Activated CD4-positive, CD25-positive, alpha-beta regulatory T cell treated with anti-CD3 and anti-CD28 coated beads, Interleukin-2, amount 50 U/mL, for 72 hours (primary cell): ENCODE results near the gene KLK6.

Source experiments
- DNase-seq: peaks from one replicate; pipeline ENCODE4 v3.0.0; 2021

KLK6 gene

DNA sequence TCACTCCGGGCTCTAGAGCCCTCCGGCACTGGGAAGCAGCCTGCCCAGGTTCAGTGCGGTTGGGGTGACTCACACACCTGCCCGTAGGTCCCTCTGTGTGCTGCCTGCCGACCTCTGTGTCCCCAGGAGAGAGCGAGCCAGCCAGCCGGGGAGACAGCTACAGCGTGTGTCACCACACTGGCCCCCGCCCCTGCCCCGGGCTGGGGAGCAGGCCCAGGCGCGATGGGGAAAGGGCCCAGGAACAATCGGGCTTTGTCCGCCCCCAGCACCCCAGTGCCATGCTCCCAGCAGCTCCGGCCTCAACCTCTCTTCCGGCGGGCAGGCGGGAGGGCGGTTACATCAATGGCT, at the start of gene KLK6:
KLK6 (minus strand) TSS at position 179 of the 348 bp plus-strand sequence. CDS start 1,487 bp downstream, outside the sequence.
- DNase-seq: no peak

DNA sequence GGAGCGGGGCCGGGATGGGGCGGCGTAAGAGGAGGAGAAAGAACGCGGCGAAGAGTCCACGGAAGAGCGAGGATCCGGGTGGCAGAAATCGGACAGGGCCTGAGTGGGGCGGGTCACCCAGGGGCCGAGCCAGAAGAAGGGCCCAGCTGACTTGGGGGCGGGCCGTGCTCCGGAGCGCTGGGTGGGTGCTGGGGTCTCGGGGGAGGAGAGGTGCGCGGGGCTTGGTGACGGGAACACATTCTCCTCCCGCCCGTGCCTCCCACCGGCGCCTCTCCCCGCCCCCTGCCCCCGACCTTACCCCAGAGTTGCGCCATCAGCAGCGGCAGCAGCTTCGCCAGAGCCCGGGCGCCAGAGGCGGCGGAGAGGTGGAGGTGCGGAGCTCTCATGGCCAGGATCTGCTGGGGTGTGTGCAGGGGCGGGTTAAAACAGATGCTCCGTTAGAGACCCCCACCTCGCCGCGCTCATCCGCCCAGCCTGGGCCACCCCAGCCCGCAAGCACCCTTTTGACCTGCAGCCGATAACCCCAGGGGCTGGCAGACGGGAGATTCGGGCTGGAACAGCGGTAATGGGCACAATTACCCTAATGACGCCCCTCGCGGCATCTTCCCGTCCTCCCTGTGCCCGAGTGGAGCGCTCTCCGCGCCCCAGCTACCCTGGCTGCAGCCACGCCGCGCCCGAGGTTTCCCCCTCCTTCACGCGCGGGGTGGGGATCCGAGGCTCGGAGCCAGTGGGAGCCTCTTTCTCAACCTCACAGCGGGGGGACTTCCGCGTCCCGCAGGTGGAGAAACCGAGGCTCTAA, 49.6 kb upstream of the KLK6 start:
- DNase-seq: no peak

GRCh38 chr19:51016798-51017683, 47.6 kb upstream of the KLK6 start:
- no peak for DNase-seq

GRCh38 chr19:51015691-51016267, 46.4 kb upstream of the KLK6 start:
- DNase-seq: no peak

DNA sequence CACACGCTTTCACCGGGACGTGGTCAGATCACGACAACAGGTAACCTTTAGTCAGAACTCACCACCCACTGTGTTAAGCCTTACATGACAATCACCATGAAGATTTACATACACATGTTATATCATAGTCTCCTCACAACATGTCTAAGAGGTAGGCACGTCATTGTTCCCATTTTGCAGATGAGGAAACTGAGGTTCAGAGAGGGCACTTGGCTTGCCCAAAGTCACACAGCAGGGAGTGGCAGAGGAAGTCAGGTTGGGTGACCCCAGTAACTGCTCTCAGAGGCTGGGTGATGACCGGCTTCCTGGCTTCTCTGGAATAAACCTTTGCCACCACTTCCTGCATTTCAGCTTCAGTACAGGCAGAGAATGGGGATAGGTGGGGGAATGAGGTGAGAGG, 44.9 kb upstream of the KLK6 start:
- DNase-seq: no peak

GRCh38 chr19:51012661-51013190, 43.3 kb upstream of the KLK6 start:
- DNase-seq: no peak

DNA sequence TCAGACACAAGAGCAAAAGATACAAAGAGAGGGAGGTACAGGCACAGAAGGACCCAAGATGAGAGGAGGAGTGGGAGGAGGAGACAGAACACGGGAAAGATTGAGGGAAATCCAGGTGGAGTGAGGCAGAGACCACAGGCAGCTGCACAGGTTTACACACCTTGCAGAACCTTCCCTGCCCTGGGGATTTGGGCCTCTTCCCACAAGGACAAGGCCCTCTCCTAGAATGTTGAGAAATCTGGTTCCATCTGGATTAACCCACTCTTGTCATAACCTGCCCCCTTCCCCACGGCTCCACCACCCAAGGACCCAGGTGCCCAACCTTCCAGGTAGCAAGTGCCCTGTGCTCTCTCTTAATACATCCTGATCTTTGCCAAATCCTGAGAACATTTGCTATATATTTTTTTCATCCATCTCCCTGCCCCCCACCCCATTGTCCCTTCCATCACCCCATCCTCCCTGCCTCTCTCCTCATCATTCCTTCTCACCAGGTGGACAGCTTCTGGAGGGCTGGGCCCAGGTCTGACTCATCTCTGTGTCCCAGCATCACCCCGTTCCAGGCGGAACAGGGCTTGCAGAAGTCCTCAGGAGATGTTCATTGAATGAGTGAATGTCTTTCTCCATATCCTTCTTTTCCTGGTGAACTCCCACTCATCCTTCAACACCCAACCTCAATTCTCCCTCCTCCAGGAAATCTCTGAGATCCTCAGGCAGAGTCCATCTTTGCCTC, 40.8 kb upstream of the KLK6 start:
- no peak for DNase-seq

DNA sequence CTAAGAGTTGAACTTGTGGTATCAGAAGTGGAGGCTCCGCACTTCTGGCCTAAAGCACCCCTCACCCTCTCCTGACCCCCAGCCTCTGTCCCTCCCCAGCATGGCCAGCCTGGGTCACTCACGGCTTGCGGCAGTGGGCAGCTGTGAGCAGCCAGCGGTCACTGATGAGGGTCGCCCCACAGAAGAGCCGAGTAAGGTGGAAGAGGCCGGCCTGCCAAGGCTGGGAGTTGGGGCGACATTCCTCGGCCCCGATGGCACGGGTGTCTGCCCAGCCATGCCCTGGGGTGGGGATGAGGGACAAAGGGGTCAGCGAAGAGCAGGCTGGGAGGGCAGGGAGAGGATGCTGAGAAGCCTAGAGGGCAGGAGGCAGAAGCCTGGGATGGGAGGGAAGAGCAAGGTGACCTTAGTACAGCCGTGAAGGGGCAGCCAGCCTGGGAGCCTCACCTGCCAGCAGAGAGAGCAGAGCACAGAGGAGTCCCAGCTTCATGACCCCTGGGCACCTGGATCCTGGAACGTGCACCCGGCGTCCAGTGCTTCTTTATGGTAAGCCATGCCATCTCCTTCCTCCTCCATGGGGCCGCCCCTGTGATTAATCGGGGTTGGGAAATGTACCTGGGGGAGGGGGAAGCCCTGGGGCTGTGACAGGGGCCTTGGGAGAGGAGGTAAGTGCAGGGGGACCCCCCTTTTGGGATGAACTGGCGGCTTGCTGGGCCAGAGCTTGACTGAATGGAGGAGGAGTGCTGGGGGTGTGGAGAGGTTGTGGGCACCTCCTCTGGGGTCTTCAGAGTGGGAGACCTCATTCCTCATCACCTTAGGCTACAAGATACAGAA, 39.9 kb upstream of the KLK6 start:
- no peak for DNase-seq

- no peak for DNase-seq
Observed at GRCh38 chr19:51007488-51007887, 38.1 kb upstream of the KLK6 start.

DNA sequence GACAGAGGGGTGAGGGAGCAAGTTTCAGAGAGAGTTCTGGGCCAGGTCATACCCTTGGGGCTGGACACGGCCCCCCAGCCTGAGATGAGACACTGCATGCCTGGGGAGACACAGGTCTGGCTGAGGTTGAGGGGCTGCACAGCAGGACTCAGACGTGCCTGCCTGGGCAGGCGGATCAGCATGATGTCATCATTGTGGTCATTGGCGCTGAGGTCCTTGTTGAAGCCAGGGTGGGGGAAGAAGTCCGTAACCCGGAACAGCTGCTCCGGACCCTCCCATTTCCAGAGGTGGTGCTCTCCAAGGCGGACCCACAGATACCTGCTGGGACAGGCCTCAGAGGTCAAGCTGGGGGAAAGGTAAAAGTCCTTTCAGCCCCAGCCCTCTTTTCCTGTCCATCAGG, 37.0 kb upstream of the KLK6 start:
- no peak for DNase-seq

GRCh38 chr19:51005248-51005647, 35.9 kb upstream of the KLK6 start:
- no peak for DNase-seq

GRCh38 chr19:51003316-51003715, 33.9 kb upstream of the KLK6 start:
- no peak for DNase-seq

GRCh38 chr19:51002542-51003311, 33.3 kb upstream of the KLK6 start:
- DNase-seq: no peak

GRCh38 chr19:51002089-51002532, 32.7 kb upstream of the KLK6 start:
- DNase-seq: no peak

DNA sequence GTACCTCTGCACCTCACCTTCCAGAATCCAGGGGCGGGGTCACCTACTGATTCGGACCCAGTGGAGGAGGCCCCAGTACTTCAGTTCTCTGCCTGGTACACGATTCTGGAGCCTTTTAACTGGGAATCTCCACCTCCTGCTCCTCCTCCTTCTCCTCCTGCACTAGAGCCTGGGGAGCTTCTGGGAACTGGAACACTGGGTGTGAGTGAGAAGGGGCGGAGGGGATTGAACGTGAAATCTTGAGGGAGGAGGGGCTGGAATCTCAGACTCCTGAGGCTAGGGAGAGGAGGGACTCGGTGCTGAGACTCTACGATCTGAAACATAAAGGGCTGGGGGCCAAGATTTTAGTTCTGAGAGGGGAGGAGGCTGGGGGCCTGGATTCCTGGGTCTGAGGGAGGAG, 32.1 kb upstream of the KLK6 start, which contains the start of gene KLK8:
KLK8 (minus strand) TSS at position 90 of the 400 bp plus-strand sequence. CDS start 437 bp downstream, outside the sequence.
- DNase-seq: no peak

GRCh38 chr19:51000981-51001380, 31.6 kb upstream of the KLK6 start:
- DNase-seq: no peak

DNA sequence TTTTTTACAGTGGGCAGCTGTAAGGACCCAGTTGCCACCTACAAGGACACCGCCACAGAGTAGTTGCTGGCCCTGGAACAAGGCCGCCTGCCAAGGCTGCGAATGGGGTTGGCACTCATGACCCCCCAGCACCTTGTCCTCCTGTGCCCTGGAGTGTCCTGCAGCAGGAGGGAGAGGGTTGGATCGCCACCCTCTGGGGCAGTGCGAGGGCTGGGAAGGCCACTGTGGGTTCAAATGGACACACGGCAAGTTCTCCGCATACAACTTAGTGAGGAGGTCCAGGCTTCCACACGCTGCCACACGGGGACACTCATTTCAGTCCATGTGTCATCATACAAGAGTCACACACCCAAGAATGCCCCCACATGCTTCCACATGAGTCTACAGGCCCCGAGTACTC, 31.0 kb upstream of the KLK6 start:
- no peak for DNase-seq

- DNase-seq: no peak
Observed at GRCh38 chr19:50998686-50999085, 29.3 kb upstream of the KLK6 start.

- no peak for DNase-seq
Observed at GRCh38 chr19:50998061-50998460, 28.7 kb upstream of the KLK6 start.

DNA sequence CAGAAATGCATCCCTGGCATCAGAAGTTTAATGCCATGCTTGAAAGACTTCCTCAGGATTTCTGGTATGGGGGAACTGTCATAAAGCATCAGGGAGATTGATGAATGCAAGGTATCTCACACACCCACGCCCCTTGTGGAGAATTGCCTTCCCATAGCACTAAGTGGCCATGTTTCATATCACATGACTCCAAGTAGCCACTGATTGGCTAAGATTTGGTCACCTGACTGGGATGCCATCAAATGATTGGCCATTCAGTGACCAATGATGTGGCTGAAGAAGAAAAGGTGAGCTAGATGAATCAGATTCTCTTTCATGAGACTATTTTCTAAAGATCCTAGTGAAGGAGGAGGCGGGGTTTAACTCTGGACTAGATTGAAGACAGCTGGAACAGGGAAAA, 24.7 kb upstream of the KLK6 start:
- peak; percentile 35 for DNase-seq

GRCh38 chr19:50992666-50993035, 23.3 kb upstream of the KLK6 start:
- DNase-seq: no peak
